ENCODE results near the gene FAM76B. TPM values are rescaled to one million over a fixed set of nuclear protein-coding genes. Genes with fewer than 3 reads are reported as not detected.
A peak's percentile ranks its signal among the peaks of the same experiment; 100 is the strongest.

Gene FAM76B
- total and polyA plus RNA-seq, 2 of the 13 experiments (the other 11 are each of a cell fraction or from before 2014, with no cell fraction given): 20.2 to 24.2 TPM

- Histone ChIP-seq H3K9me3 (ENCODE audit: low read length) (no peaks in the 10 kb centered on the region), H3K4me1 (ENCODE audit: insufficient read depth, low read length) (peaks cover 62% of the 10 kb centered on the region), H2AFZ (ENCODE audit: low read length) (peak overlapping the region; percentile 17), H3K36me3 (replicated peaks in 1 of 2; ENCODE audit: control insufficient read depth in 1 of 2, insufficient read depth in 2 of 2, low read length in 2 of 2) (peaks cover 0 to 4% of the 10 kb centered on the region in 2 experiments; a peak in 4 of 5 replicates), H3K9ac (ENCODE audit: insufficient read depth, low read depth, low read length) (peak overlapping the region; percentile 97), H3K4me2 (ENCODE audit: low read depth, low read length) (peak overlapping the region; percentile 89), H3K79me2 (ENCODE audit: insufficient read depth, low read length) (peaks cover 68% of the 10 kb centered on the region), H3K4me3 (replicated peaks in 1 of 3; ENCODE audit: insufficient read depth in 1 of 3, low read depth in 2 of 3, low read length in 3 of 3) (peak overlapping the region; percentile 87 to 97 (median 96)), H3K27me3 (ENCODE audit: control insufficient read depth in 1 of 2, insufficient read depth in 2 of 2, low read length in 2 of 2) (no peaks in the 10 kb centered on the region; a peak in 1 of 5 replicates), H4K20me1 (ENCODE audit: insufficient read depth, low read length) (no peaks in the 10 kb centered on the region; the same call in 1 of the 2 replicates), H3K27ac (ENCODE audit: extremely low read length, insufficient read depth, low read length) (peak overlapping the region; percentile 98)
- DNase-seq (ENCODE audit: low spot score) (peak; percentile 82), ATAC-seq (peak; percentile 32), FAIRE-seq (no peak)
- intact Hi-C loops (cut with micrococcal nuclease; ENCODE audit: unreplicated experiment) (loop anchor here (1.0 kb wide), 1 partner anchor 723 kb away; no protein-coding TSS in a partner anchor), in situ Hi-C loops (cut with HindIII; ENCODE audit: extremely low pct_ligation_motif_present, low pct_unique_long_range_greater_than_20kb) (no loop called here)
- CTCF ChIA-PET (ENCODE audit: low intra/inter-chr PET ratio, low total read pairs): no interaction called here
- POLR2A ChIA-PET: interaction anchor here (0.7 to 3.3 kb wide), 8 partner anchors 45 to 818 kb away, joined by 3 to 35 read pairs (median 6); partner anchors contain the start of genes CCDC82, CWC15, ENDOD1 and JRKL
- WGBS (ENCODE audit: low lambda C conversion rate): 1% methylated on average over 14 of the region's 29 CpGs
- BruUV-seq (replicated peaks): no TSS peak
- TF ChIP-seq CBX1 (IDR thresholded peaks at IDR 0.05; ENCODE audit: low read depth): no peak
- peak; percentile 82; the same call in 1 of the 2 replicates for TF ChIP-seq ZFP90 (CRISPR knock-in tag; IDR thresholded peaks at IDR 0.05; ENCODE audit: borderline replicate concordance)
- TF ChIP-seq MYC (CRISPR knock-in tag; IDR thresholded peaks at IDR 0.05; ENCODE audit: borderline replicate concordance): peak; percentile 48; the same call in 1 of the 2 replicates
- no peak for TF ChIP-seq NR2F1 (CRISPR knock-in tag; IDR thresholded peaks at IDR 0.05)
- TF ChIP-seq CEBPB (IDR thresholded peaks at IDR 0.05; ENCODE audit: borderline replicate concordance, low read depth, low read length): peak; percentile 47; the same call in 1 of the 2 replicates
- no peak for TF ChIP-seq ATF7-NPFF (CRISPR knock-in tag; IDR thresholded peaks at IDR 0.05; ENCODE audit: low read depth)
- 0 out of 2 replicates have a peak, but pooled peaks have one; percentile 7 for TF ChIP-seq RXRB (CRISPR knock-in tag; IDR thresholded peaks at IDR 0.05; ENCODE audit: borderline replicate concordance)
- TF ChIP-seq KDM1A (CRISPR knock-in tag; IDR thresholded peaks at IDR 0.05): no peak
- no peak; the same call in none of the 2 replicates for TF ChIP-seq SALL1 (CRISPR knock-in tag; IDR thresholded peaks at IDR 0.05)
- TF ChIP-seq ZNF878 (CRISPR knock-in tag; IDR thresholded peaks at IDR 0.05): no peak
- no peak for TF ChIP-seq ZNF709 (CRISPR knock-in tag; IDR thresholded peaks at IDR 0.05)
- no peak for TF ChIP-seq PLSCR1 (CRISPR knock-in tag; IDR thresholded peaks at IDR 0.05; ENCODE audit: borderline replicate concordance)
- peak; percentile 54; the same call in 1 of the 2 replicates for TF ChIP-seq ZNF264 (CRISPR knock-in tag; IDR thresholded peaks at IDR 0.05)
- TF ChIP-seq SRY (CRISPR knock-in tag; IDR thresholded peaks at IDR 0.05): no peak
- no peak for TF ChIP-seq SP5 (CRISPR knock-in tag; IDR thresholded peaks at IDR 0.05; ENCODE audit: borderline replicate concordance, low read depth)
- no peak for TF ChIP-seq ZNF747 (CRISPR knock-in tag; IDR thresholded peaks at IDR 0.05; ENCODE audit: borderline replicate concordance)
- TF ChIP-seq ZBTB14 (CRISPR knock-in tag; IDR thresholded peaks at IDR 0.05): 0 out of 2 replicates have a peak, but pooled peaks have one; percentile 28
- no peak for TF ChIP-seq HNRNPLL (IDR thresholded peaks at IDR 0.05; ENCODE audit: low read depth, low read length, poor library complexity, severe bottlenecking)
- TF ChIP-seq POLR2A (IDR thresholded peaks at IDR 0.05; ENCODE audit: insufficient read depth in 1 of 2, low read depth in 2 of 2, low read length in 2 of 2): peak; percentile 39 to 87; a peak in 2 of 4 replicates
- no peak for TF ChIP-seq ZNF556 (CRISPR knock-in tag; IDR thresholded peaks at IDR 0.05; ENCODE audit: borderline replicate concordance)
Measured at GRCh38 chr11:95790933-95791708, 1.5 kb upstream of the FAM76B start.
